OCI-LY1 (cell line): ENCODE data around the gene PER1.
A peak's percentile ranks its signal among the peaks of the same experiment; 100 is the strongest.

Experiments used
- H2AFZ ChIP-seq: fragments of 200-600 bp; sonication (generic), shearing (Covaris generic); 2 replicates; pipeline ENCODE4 v1.6.0; 2014; ENCODE audit warnings: antibody characterized with exemption, mild to moderate bottlenecking, low read length
- H3F3A ChIP-seq: fragments of 200-600 bp; sonication (generic), shearing (Covaris generic); 2 replicates; pipeline ENCODE4 v1.6.0; 2014; ENCODE audit warnings: mild to moderate bottlenecking, antibody characterized with exemption, low read length, moderate library complexity; ENCODE audit not compliant: insufficient read depth
- H3K27ac ChIP-seq: fragments of 200-600 bp; sonication (generic); 2 replicates; pipeline ENCODE4 v1.5.1; 2014; ENCODE audit warnings: low read length, mixed run types, mild to moderate bottlenecking, low read depth; ENCODE audit not compliant: poor library complexity, severe bottlenecking
- H3K27me3 ChIP-seq: fragments of 200-600 bp; sonication (generic); 2 replicates; pipeline ENCODE4 v1.6.0; 2014; ENCODE audit warnings: antibody characterized with exemption, mild to moderate bottlenecking, low read length, moderate library complexity; ENCODE audit not compliant: insufficient read depth
- H3K36me3 ChIP-seq: fragments of 200-600 bp; sonication (generic); 2 replicates; pipeline ENCODE4 v1.6.1; 2014; ENCODE audit warnings: mild to moderate bottlenecking, antibody characterized with exemption, low read length, moderate library complexity, mixed read lengths; ENCODE audit not compliant: insufficient read depth
- H3K4me1 ChIP-seq: fragments of 200-600 bp; sonication (generic); 2 replicates; pipeline ENCODE4 v1.5.1; 2014; ENCODE audit warnings: mild to moderate bottlenecking, low read length, moderate library complexity; ENCODE audit not compliant: insufficient read depth, severe bottlenecking
- H3K4me2 ChIP-seq: fragments of 200-600 bp; sonication (generic), shearing (Covaris generic); 2 replicates; pipeline ENCODE4 v1.6.1; 2014; ENCODE audit warnings: low read length
- H3K4me3 ChIP-seq: fragments of 200-600 bp; sonication (generic); 2 replicates; pipeline ENCODE4 v1.5.1; 2014; ENCODE audit warnings: low read length, low read depth, mild to moderate bottlenecking, mixed read lengths; ENCODE audit not compliant: poor library complexity, severe bottlenecking
- H3K79me2 ChIP-seq: fragments of 200-600 bp; shearing (Covaris generic); 2 replicates; pipeline ENCODE4 v1.6.1; 2016; ENCODE audit warnings: mixed run types, low read length, mixed read lengths; ENCODE audit not compliant: insufficient read depth
- H3K9ac ChIP-seq: fragments of 200-600 bp; sonication (generic), shearing (Covaris generic); 2 replicates; pipeline ENCODE4 v1.6.1; 2014; ENCODE audit warnings: mild to moderate bottlenecking, low read length, mixed read lengths
- H3K9me2 ChIP-seq: fragments of 200-600 bp; sonication (generic), shearing (Covaris generic); 2 replicates; pipeline ENCODE4 v1.6.1; 2014; ENCODE audit warnings: low read depth, mild to moderate bottlenecking, low read length, mixed read lengths
- H3K9me3 ChIP-seq: fragments of 200-600 bp; shearing (Covaris generic); 2 replicates; pipeline ENCODE4 v1.6.1; 2014; ENCODE audit warnings: low read length, mixed read lengths
- H4K20me1 ChIP-seq: fragments of 200-600 bp; sonication (generic), shearing (Covaris generic); 2 replicates; pipeline ENCODE4 v1.6.0; 2016; ENCODE audit warnings: mild to moderate bottlenecking, low read length; ENCODE audit not compliant: insufficient read depth
- CTCF ChIP-seq: fragments of 200-600 bp; sonication (generic), shearing (Covaris generic); IDR thresholded peaks from 2 replicates; pipeline ENCODE4 v1.5.1; 2017; ENCODE audit warnings: mild to moderate bottlenecking, antibody characterized with exemption, low read length, moderate library complexity, mixed read lengths
- EZH2 ChIP-seq: fragments of 200-600 bp; sonication (generic), shearing (Covaris generic); IDR thresholded peaks from 2 replicates; pipeline ENCODE4 v1.8.0; 2017; ENCODE audit warnings: borderline replicate concordance, mixed run types, mild to moderate bottlenecking, antibody characterized with exemption, low read length, moderate library complexity, mixed read lengths

The PER1 gene

GRCh38 chr17:8151120-8151640 lies 1.0 kb downstream of the PER1 start:
- Histone ChIP-seq H3K79me2 (no peaks in the 10 kb centered on the region), H3K27ac (peak overlapping the region; percentile 43), H3K9ac (peak overlapping the region; percentile 66), H3K36me3 (peaks cover 32% of the 10 kb centered on the region), H3K4me1 (peaks cover 50% of the 10 kb centered on the region), H3K9me3 (no peaks in the 10 kb centered on the region), H2AFZ (no peak overlapping the region), H3K27me3 (no peaks in the 10 kb centered on the region), H3K4me2 (peak overlapping the region; percentile 77), H4K20me1 (no peaks in the 10 kb centered on the region), H3K9me2 (no peaks in the 10 kb centered on the region), H3F3A (no peaks in the 10 kb centered on the region), H3K4me3 (peak overlapping the region; percentile 70)
- TF ChIP-seq CTCF, result no peak
- TF ChIP-seq EZH2, result no peak

GRCh38 chr17:8150194-8151119 lies 1.7 kb downstream of the PER1 start:
- Histone ChIP-seq H3K9me3 (no peaks in the 10 kb centered on the region), H3K4me2 (peak overlapping the region; percentile 77), H3K79me2 (no peaks in the 10 kb centered on the region), H4K20me1 (no peaks in the 10 kb centered on the region), H3K27ac (peak overlapping the region; percentile 36), H3K4me1 (peaks cover 45% of the 10 kb centered on the region), H3K27me3 (no peaks in the 10 kb centered on the region), H2AFZ (no peak overlapping the region), H3F3A (no peaks in the 10 kb centered on the region), H3K9ac (peak overlapping the region; percentile 45; the same call in 1 of the 2 replicates), H3K4me3 (peak overlapping the region; percentile 70), H3K9me2 (no peaks in the 10 kb centered on the region), H3K36me3 (peaks cover 36% of the 10 kb centered on the region)
- TF ChIP-seq CTCF, result no peak
- no peak for TF ChIP-seq EZH2

- Histone ChIP-seq H2AFZ (no peak overlapping the region), H3K9me3 (no peaks in the 10 kb centered on the region), H3K9ac (no peak overlapping the region), H3K27me3 (no peaks in the 10 kb centered on the region), H3K4me2 (no peak overlapping the region), H4K20me1 (no peaks in the 10 kb centered on the region), H3K9me2 (no peaks in the 10 kb centered on the region), H3K4me1 (peaks cover 37% of the 10 kb centered on the region), H3K4me3 (no peak overlapping the region), H3F3A (no peaks in the 10 kb centered on the region), H3K79me2 (no peaks in the 10 kb centered on the region), H3K27ac (no peak overlapping the region), H3K36me3 (peaks cover 36% of the 10 kb centered on the region)
- TF ChIP-seq EZH2, result no peak
Observed at GRCh38 chr17:8149419-8150193, 2.6 kb downstream of the PER1 start.
